ENCODE results near the gene ZC3H8. TPM values are rescaled to one million over a fixed set of nuclear protein-coding genes. Genes with fewer than 3 reads are reported as not detected.

ZC3H8 gene
- total and polyA plus RNA-seq, 2 experiments from 2014 or later = 2.7 to 7.0 TPM

GRCh38 chr2:112175958-112176573 is 78.8 kb downstream of the ZC3H8 start:
- H3K4me3 ChIP-seq = no peak overlapping the region
- H2AFZ ChIP-seq = no peak overlapping the region
- H3K9me2 ChIP-seq (ENCODE audit: insufficient read depth) = no peaks in the 10 kb centered on the region
- H3K79me2 ChIP-seq (ENCODE audit: insufficient read depth) = no peaks in the 10 kb centered on the region
- H3K9ac ChIP-seq = no peak overlapping the region
- DNase-seq = no peak
- in situ Hi-C loops (cut with MboI) = no loop called here
- H3K9me3 ChIP-seq (ENCODE audit: low read depth) = no peaks in the 10 kb centered on the region
- H4K20me1 ChIP-seq (ENCODE audit: insufficient read depth) = no peaks in the 10 kb centered on the region
- 0 out of 2 replicates have a peak, but pooled peaks cover 2% of the 10 kb centered on the region for H3K4me1 ChIP-seq (ENCODE audit: insufficient read depth)
- no peak overlapping the region for H3K4me2 ChIP-seq (ENCODE audit: unreplicated experiment)
- WGBS, 2 experiments (ENCODE audit: low coverage in 1 of 2, low lambda C conversion rate in 2 of 2, missing lambda C conversion rate in 2 of 2) = 94% methylated on average over 7 of the region's 7 CpGs
- H3F3A ChIP-seq (ENCODE audit: insufficient read depth) = no peaks in the 10 kb centered on the region
- no peak for TF ChIP-seq EZH2 (IDR thresholded peaks at IDR 0.05; ENCODE audit: insufficient read depth, poor library complexity, severe bottlenecking)
- TF ChIP-seq EZH2phosphoT487 (IDR thresholded peaks at IDR 0.05; ENCODE audit: insufficient read depth, low read depth) = no peak
- H3K36me3 ChIP-seq (ENCODE audit: low read depth) = no peaks in the 10 kb centered on the region
- H3K27ac ChIP-seq = no peak overlapping the region
- no peaks in the 10 kb centered on the region for H3K27me3 ChIP-seq (replicated peaks; ENCODE audit: insufficient read depth)

GRCh38 chr2:112175333-112175732 is 79.5 kb downstream of the ZC3H8 start:
- TF ChIP-seq EZH2 (IDR thresholded peaks at IDR 0.05; ENCODE audit: insufficient read depth, poor library complexity, severe bottlenecking) (no peak), EZH2phosphoT487 (IDR thresholded peaks at IDR 0.05; ENCODE audit: insufficient read depth, low read depth) (no peak)
- Histone ChIP-seq H3K9ac (no peak overlapping the region), H3K27me3 (replicated peaks; ENCODE audit: insufficient read depth) (no peaks in the 10 kb centered on the region), H4K20me1 (ENCODE audit: insufficient read depth) (no peaks in the 10 kb centered on the region), H3K4me1 (ENCODE audit: insufficient read depth) (0 out of 2 replicates have a peak, but pooled peaks cover 2% of the 10 kb centered on the region), H3K79me2 (ENCODE audit: insufficient read depth) (no peaks in the 10 kb centered on the region), H2AFZ (no peak overlapping the region), H3F3A (ENCODE audit: insufficient read depth) (no peaks in the 10 kb centered on the region), H3K4me3 (no peak overlapping the region), H3K9me3 (ENCODE audit: low read depth) (no peaks in the 10 kb centered on the region), H3K4me2 (ENCODE audit: unreplicated experiment) (no peak overlapping the region), H3K36me3 (ENCODE audit: low read depth) (no peaks in the 10 kb centered on the region), H3K27ac (no peak overlapping the region), H3K9me2 (ENCODE audit: insufficient read depth) (no peaks in the 10 kb centered on the region)
- no peak for DNase-seq
- in situ Hi-C loops (cut with MboI) = no loop called here
- WGBS, 2 experiments (ENCODE audit: low coverage in 1 of 2, low lambda C conversion rate in 2 of 2, missing lambda C conversion rate in 2 of 2) = 83 to 89% methylated on average over 3 of the region's 3 CpGs

GRCh38 chr2:112174383-112174782 is 80.5 kb downstream of the ZC3H8 start:
- Histone ChIP-seq H3K9me3 (ENCODE audit: low read depth) (no peaks in the 10 kb centered on the region), H3F3A (ENCODE audit: insufficient read depth) (no peaks in the 10 kb centered on the region), H3K9me2 (ENCODE audit: insufficient read depth) (no peaks in the 10 kb centered on the region), H3K27me3 (replicated peaks; ENCODE audit: insufficient read depth) (no peaks in the 10 kb centered on the region), H3K9ac (no peak overlapping the region), H3K27ac (no peak overlapping the region), H3K4me1 (ENCODE audit: insufficient read depth) (0 out of 2 replicates have a peak, but pooled peaks cover 2% of the 10 kb centered on the region), H3K4me2 (ENCODE audit: unreplicated experiment) (no peak overlapping the region), H3K79me2 (ENCODE audit: insufficient read depth) (no peaks in the 10 kb centered on the region), H2AFZ (no peak overlapping the region), H3K4me3 (no peak overlapping the region), H4K20me1 (ENCODE audit: insufficient read depth) (no peaks in the 10 kb centered on the region), H3K36me3 (ENCODE audit: low read depth) (no peaks in the 10 kb centered on the region)
- TF ChIP-seq EZH2phosphoT487 (IDR thresholded peaks at IDR 0.05; ENCODE audit: insufficient read depth, low read depth) (no peak), EZH2 (IDR thresholded peaks at IDR 0.05; ENCODE audit: insufficient read depth, poor library complexity, severe bottlenecking) (no peak)
- whole genome bisulfite sequencing, 2 experiments (ENCODE audit: low coverage in 1 of 2, low lambda C conversion rate in 2 of 2, missing lambda C conversion rate in 2 of 2) = 86 to 89% methylated on average over 4 of the region's 4 CpGs
- no peak for DNase-seq
- in situ Hi-C loops (cut with MboI) = no loop called here

GRCh38 chr2:112173646-112174319 is 81.1 kb downstream of the ZC3H8 start:
- Histone ChIP-seq H3K4me1 (ENCODE audit: insufficient read depth) (peaks cover 6% of the 10 kb centered on the region; the same call in 1 of the 2 replicates), H3F3A (ENCODE audit: insufficient read depth) (no peaks in the 10 kb centered on the region), H3K9me2 (ENCODE audit: insufficient read depth) (no peaks in the 10 kb centered on the region), H4K20me1 (ENCODE audit: insufficient read depth) (no peaks in the 10 kb centered on the region), H3K27ac (no peak overlapping the region), H3K9me3 (ENCODE audit: low read depth) (no peaks in the 10 kb centered on the region), H3K79me2 (ENCODE audit: insufficient read depth) (no peaks in the 10 kb centered on the region), H3K4me2 (ENCODE audit: unreplicated experiment) (no peak overlapping the region), H3K36me3 (ENCODE audit: low read depth) (no peaks in the 10 kb centered on the region), H2AFZ (no peak overlapping the region), H3K9ac (no peak overlapping the region), H3K27me3 (replicated peaks; ENCODE audit: insufficient read depth) (no peaks in the 10 kb centered on the region), H3K4me3 (no peak overlapping the region)
- DNase-seq = no peak
- in situ Hi-C loops (cut with MboI) = no loop called here
- WGBS, 2 experiments (ENCODE audit: low coverage in 1 of 2, low lambda C conversion rate in 2 of 2, missing lambda C conversion rate in 2 of 2) = 92 to 97% methylated on average over 11 of the region's 11 CpGs
- no peak for TF ChIP-seq EZH2 (IDR thresholded peaks at IDR 0.05; ENCODE audit: insufficient read depth, poor library complexity, severe bottlenecking)
